SK-N-SH treated with all-trans-retinoic acid at 6 μM for 48 hours (cell line): Measurements from ENCODE around the gene GREB1L.
"Not testable (repeated sequence)": the region's sequence is repeated elsewhere in the genome, so short reads cannot be mapped to it uniquely, and the experiment has no call there.

Experiments used
- ATAC-seq: fragments of 200-7000 bp; cut with Tn5 transposase; 3 replicates; pipeline ENCODE4 v1.9.1; 2020; ENCODE audit warnings: mild to moderate bottlenecking, moderate library complexity
- ARNTL ChIP-seq: fragments of 450-650 bp; formaldehyde crosslinking; IDR thresholded peaks from 2 replicates; pipeline ENCODE4 v1.5.0; 2020; ENCODE audit warnings: low read depth, mild to moderate bottlenecking, moderate library complexity, borderline replicate concordance
- BACH2 ChIP-seq: fragments of 250-450 bp; sonication (Bioruptor Pico); IDR thresholded peaks from 2 replicates; pipeline ENCODE4 v1.9.0; 2021; ENCODE audit warnings: mild to moderate bottlenecking, borderline replicate concordance
- CREB5 ChIP-seq: fragments of 250-450 bp; sonication (Bioruptor Pico); IDR thresholded peaks from 2 replicates; pipeline ENCODE4 v1.5.1; 2020; ENCODE audit warnings: low read depth, mild to moderate bottlenecking, moderate library complexity
- CSRNP3 ChIP-seq: fragments of 250-450 bp; sonication (Bioruptor Pico); IDR thresholded peaks from 2 replicates; pipeline ENCODE4 v1.5.1; 2021; ENCODE audit warnings: mild to moderate bottlenecking, moderate library complexity
- ESRRG ChIP-seq: fragments of 250-450 bp; sonication (Bioruptor Pico); IDR thresholded peaks from 2 replicates; pipeline ENCODE4 v1.6.1; 2021; ENCODE audit warnings: mild to moderate bottlenecking
- GLIS3 ChIP-seq: fragments of 250-450 bp; sonication (Bioruptor Pico); IDR thresholded peaks from 2 replicates; pipeline ENCODE4 v1.5.0; 2020; ENCODE audit warnings: mild to moderate bottlenecking, moderate library complexity
- PATZ1 ChIP-seq: fragments of 250-450 bp; sonication (Bioruptor Pico); IDR thresholded peaks from 2 replicates; pipeline ENCODE4 v1.8.0; 2020; ENCODE audit warnings: mild to moderate bottlenecking, moderate library complexity, borderline replicate concordance
- POU6F1 ChIP-seq: fragments of 250-450 bp; sonication (Bioruptor Pico); IDR thresholded peaks from 2 replicates; pipeline ENCODE4 v1.8.0; 2021; ENCODE audit warnings: low read depth, mild to moderate bottlenecking, moderate library complexity, borderline replicate concordance
- PPARA ChIP-seq: fragments of 250-450 bp; sonication (Bioruptor Pico); IDR thresholded peaks from 2 replicates; pipeline ENCODE4 v1.5.0; 2020; ENCODE audit warnings: mild to moderate bottlenecking, borderline replicate concordance
- RARB ChIP-seq: fragments of 250-450 bp; sonication (Bioruptor Pico); IDR thresholded peaks from 2 replicates; pipeline ENCODE4 v1.8.0; 2021; ENCODE audit warnings: mild to moderate bottlenecking, moderate library complexity
- TOX ChIP-seq: fragments of 250-450 bp; sonication (Bioruptor Pico); IDR thresholded peaks from 2 replicates; pipeline ENCODE4 v1.8.0; 2021; ENCODE audit warnings: mild to moderate bottlenecking, moderate library complexity, borderline replicate concordance
- TSHZ2 ChIP-seq: fragments of 250-450 bp; sonication (Bioruptor Pico); IDR thresholded peaks from 2 replicates; pipeline ENCODE4 v1.5.0; 2020; ENCODE audit warnings: mild to moderate bottlenecking, moderate library complexity
- ZC3H10 ChIP-seq: fragments of 250-450 bp; sonication (Bioruptor Pico); IDR thresholded peaks from 2 replicates; pipeline ENCODE4 v1.5.1; 2021; ENCODE audit warnings: mild to moderate bottlenecking, moderate library complexity
- ZFP3 ChIP-seq: fragments of 250-450 bp; sonication (Bioruptor Pico); IDR thresholded peaks from 2 replicates; pipeline ENCODE4 v1.5.0; 2020; ENCODE audit warnings: mild to moderate bottlenecking, moderate library complexity
- ZFP30 ChIP-seq: fragments of 450-650 bp; formaldehyde crosslinking; IDR thresholded peaks from 2 replicates; pipeline ENCODE4 v1.5.0; 2022; ENCODE audit warnings: mild to moderate bottlenecking, moderate library complexity
- ZNF565 ChIP-seq: fragments of 450-650 bp; formaldehyde crosslinking; conservative IDR thresholded peaks from 2 replicates; pipeline ENCODE4 v1.5.0; 2020; ENCODE audit warnings: low read depth, mild to moderate bottlenecking, moderate library complexity
- ZNF70 ChIP-seq: fragments of 450-650 bp; formaldehyde crosslinking; IDR thresholded peaks from 2 replicates; pipeline ENCODE4 v1.5.0; 2020; ENCODE audit warnings: mild to moderate bottlenecking, moderate library complexity
- ZNF8 ChIP-seq: fragments of 450-650 bp; formaldehyde crosslinking; IDR thresholded peaks from 2 replicates; pipeline ENCODE4 v1.5.0; 2020; ENCODE audit warnings: mild to moderate bottlenecking, moderate library complexity

The GREB1L gene

GRCh38 chr18:21366896-21367295 lies 124.9 kb downstream of the GREB1L start:
- no peak for ATAC-seq
- no peak for TF ChIP-seq ZFP30 (CRISPR knock-in tag)
- no peak for TF ChIP-seq BACH2 (CRISPR knock-in tag)
- TF ChIP-seq TSHZ2 (CRISPR knock-in tag): no peak
- no peak for TF ChIP-seq ZNF565 (CRISPR knock-in tag)
- no peak for TF ChIP-seq ESRRG (CRISPR knock-in tag)
- TF ChIP-seq CREB5 (CRISPR knock-in tag): no peak

GRCh38 chr18:21369146-21369545 lies 127.1 kb downstream of the GREB1L start:
- TF ChIP-seq GLIS3 (CRISPR knock-in tag) (no peak), ESRRG (CRISPR knock-in tag) (no peak), ZFP30 (CRISPR knock-in tag) (no peak), ZNF70 (CRISPR knock-in tag) (no peak), ZNF8 (no peak), CSRNP3 (no peak), ZFP3 (CRISPR knock-in tag) (no peak), PPARA (no peak), ARNTL (CRISPR knock-in tag) (no peak), TSHZ2 (CRISPR knock-in tag) (no peak), PATZ1 (CRISPR knock-in tag) (no peak), BACH2 (CRISPR knock-in tag) (no peak)
- TF ChIP-seq, all 23 proteins: peak for 0
- no peak for ATAC-seq

- ATAC-seq: not testable (repeated sequence)
These were observed 127.6 kb downstream of the GREB1L start for GRCh38 chr18:21369597-21369996.

- no peak for TF ChIP-seq TOX
- TF ChIP-seq RARB (CRISPR knock-in tag): no peak
- no peak for TF ChIP-seq ZNF70 (CRISPR knock-in tag)
- TF ChIP-seq POU6F1: no peak
- TF ChIP-seq ZFP3 (CRISPR knock-in tag): no peak
- no peak for TF ChIP-seq ZNF8
- TF ChIP-seq TSHZ2 (CRISPR knock-in tag): no peak
- no peak for TF ChIP-seq ZNF565 (CRISPR knock-in tag)
- TF ChIP-seq ZC3H10 (CRISPR knock-in tag): no peak
- no peak for ATAC-seq
These were observed 141.0 kb downstream of the GREB1L start for GRCh38 chr18:21383031-21383430.
